K562 (cell line): ENCODE measurements around the gene WASL. TPM values are rescaled to one million over a fixed set of nuclear protein-coding genes. Genes with fewer than 3 reads are reported as not detected.

ENCODE experiments used
- BRD4 ChIP-seq: fragments of 200-600 bp; sonication (generic); IDR thresholded peaks from 2 replicates; pipeline ENCODE4 v1.6.1; 2017; ENCODE audit warnings: inconsistent platforms
- BRF1 ChIP-seq: IDR thresholded peaks from 3 replicates; pipeline ENCODE4 v1.6.1; 2011; ENCODE audit warnings: borderline replicate concordance, mild to moderate bottlenecking; ENCODE audit not compliant: insufficient read length; ENCODE audit errors: extremely low read depth
- C11orf30 ChIP-seq: fragments of 450-650 bp; IDR thresholded peaks from 2 replicates; pipeline ENCODE4 v1.6.1; 2016; ENCODE audit warnings: low read depth, mild to moderate bottlenecking
- CEBPG ChIP-seq, 3 experiments: fragments of 200-800 bp in 1 of 3; sonication (Bioruptor generic) in 1 of 3; sonication (generic) in 1 of 3; formaldehyde crosslinking in 1 of 3; IDR thresholded peaks in 2 of 3; conservative IDR thresholded peaks in 1 of 3; 2 replicates each; pipeline versions ENCODE4 v1.6.1 to v1.8.0; 2016 to 2022; ENCODE audit warnings: missing compliant biosample characterization in 2 of 3, missing genetic modification characterization in 2 of 3, mild to moderate bottlenecking in 1 of 3, missing genetic modification reagents in 1 of 3
- CHCHD3 ChIP-seq: fragments of 250-450 bp; sonication (Bioruptor Pico); IDR thresholded peaks from 2 replicates; pipeline ENCODE4 v2.1.2; 2022; ENCODE audit warnings: mild to moderate bottlenecking
- KDM5B ChIP-seq: fragments of 200-600 bp; sonication (generic); IDR thresholded peaks from 2 replicates; pipeline ENCODE4 v1.6.1; 2012; ENCODE audit warnings: low read depth, mild to moderate bottlenecking, moderate library complexity, low read length, control low read depth, inconsistent platforms; ENCODE audit not compliant: insufficient replicate concordance
- MEF2D ChIP-seq: conservative IDR thresholded peaks from 2 replicates; pipeline ENCODE4 v1.6.1; 2016; ENCODE audit warnings: low read depth, missing genetic modification characterization, missing compliant biosample characterization
- NFE2 ChIP-seq: IDR thresholded peaks from 2 replicates; pipeline ENCODE4 v1.6.1; 2014; ENCODE audit warnings: antibody characterized with exemption, low read depth
- RNF219 ChIP-seq: fragments of 250-450 bp; sonication (Bioruptor Pico); IDR thresholded peaks from 2 replicates; pipeline ENCODE4 v1.5.0; 2022; ENCODE audit warnings: mild to moderate bottlenecking
- TBL1XR1 ChIP-seq, 2 experiments: IDR thresholded peaks; 2 replicates each; pipeline ENCODE4 v1.6.1; 2012; ENCODE audit warnings: improper control_type of control experiment in 2 of 2, low read length in 2 of 2, mild to moderate bottlenecking in 1 of 2
- ZNF384 ChIP-seq: IDR thresholded peaks from 2 replicates; pipeline ENCODE4 v1.6.1; 2012; ENCODE audit warnings: low read depth, low read length, improper control_type of control experiment
- ZNF79 ChIP-seq: fragments of 250-450 bp; sonication (Bioruptor Pico); IDR thresholded peaks from 2 replicates; pipeline ENCODE4 v1.4.0; 2020; ENCODE audit warnings: low read depth, mild to moderate bottlenecking, moderate library complexity
- polyA plus RNA-seq, 8 experiments: library from polyadenylated mRNA; depleted of rRNA in 4 of 8; stranded (reverse) in 5 of 8; unstranded in 3 of 8; fragments of >200 nt; fragmentation: Nextera tagmentation in 2 of 8; fragmentation: Illumina TruSeq in 1 of 8; extraction: Ambion mirVana in 2 of 8; extraction: Trizol in 1 of 8; gene quantifications; 2 replicates each; pipeline versions ENCODE4 v1.2.1 to v1.2.3, GENCODE V29; 2011 to 2014; ENCODE audit warnings: inconsistent platforms in 1 of 8, missing spikeins in 1 of 8
- total RNA-seq, 7 experiments: library from RNA; depleted of rRNA in 6 of 7; stranded (reverse); fragments of >200 nt in 6 of 7; fragmentation: Illumina TruSeq in 2 of 7; extraction: Trizol in 2 of 7; gene quantifications; 2 replicates each; pipeline versions ENCODE4 v1.2.1 to v1.2.3, GENCODE V29; 2011 to 2021; ENCODE audit warnings: low replicate concordance in 1 of 7

The WASL gene
- total and polyA plus RNA-seq, 9 of the 15 experiments (the other 6 are each of a cell fraction or from before 2014, with no cell fraction given), result 3.2 to 13.9 (median 8.3) TPM

GRCh38 chr7:123751821-123752220 is 3.0 kb upstream of the WASL start (continued):
- TF ChIP-seq RNF219, result 0 out of 2 replicates have a peak, but pooled peaks have one; percentile 23
- 0 out of 4 replicates have a peak, but pooled peaks of 1 of the 2 experiments have one; percentile 17 for TF ChIP-seq TBL1XR1 (IDR thresholded peaks at IDR 0.05; ENCODE audit: low read length in 2 of 2)
- TF ChIP-seq CEBPG (CRISPR knock-in tag; IDR thresholded peaks at IDR 0.05), result no peak
- no peak for TF ChIP-seq CEBPG (tag; conservative IDR thresholded peaks at IDR 0.05 in 1 of 2, IDR thresholded peaks at IDR 0.05 in 1 of 2)
- TF ChIP-seq C11orf30, result peak; percentile 12; the same call in 1 of the 2 replicates
- TF ChIP-seq KDM5B, result no peak
- TF ChIP-seq NFE2, result peak; percentile 12; the same call in 1 of the 2 replicates
- peak; percentile 11; the same call in 1 of the 2 replicates for TF ChIP-seq ZNF384
- no peak for TF ChIP-seq BRF1
- no peak for TF ChIP-seq BRD4
- 0 out of 2 replicates have a peak, but pooled peaks have one; percentile 42 for TF ChIP-seq ZNF79 (CRISPR knock-in tag)
- no peak for TF ChIP-seq CHCHD3 (CRISPR knock-in tag)
- TF ChIP-seq MEF2D (tag), result no peak
